Mammary epithelial cell (primary cell): ENCODE measurements around the gene NTPCR.

Experiments
- EZH2 ChIP-seq: IDR thresholded peaks from 2 replicates; pipeline ENCODE4 v1.6.1; 2012; ENCODE audit warnings: low read length, inconsistent platforms, borderline replicate concordance
- TF ChIP-seq, protein P1 (sequence below), 2 donors: IDR thresholded peaks in 1 of 2; conservative IDR thresholded peaks in 1 of 2; 2 replicates each; pipeline ENCODE4 v1.5.1; 2011 to 2012; ENCODE audit warnings: inconsistent platforms in 2 of 2, low read length in 2 of 2, mild to moderate bottlenecking in 2 of 2, control low read depth in 1 of 2, low read depth in 1 of 2; ENCODE audit not compliant: insufficient read depth in 1 of 2; ENCODE audit errors: extremely low read depth in 1 of 2

DNA sequence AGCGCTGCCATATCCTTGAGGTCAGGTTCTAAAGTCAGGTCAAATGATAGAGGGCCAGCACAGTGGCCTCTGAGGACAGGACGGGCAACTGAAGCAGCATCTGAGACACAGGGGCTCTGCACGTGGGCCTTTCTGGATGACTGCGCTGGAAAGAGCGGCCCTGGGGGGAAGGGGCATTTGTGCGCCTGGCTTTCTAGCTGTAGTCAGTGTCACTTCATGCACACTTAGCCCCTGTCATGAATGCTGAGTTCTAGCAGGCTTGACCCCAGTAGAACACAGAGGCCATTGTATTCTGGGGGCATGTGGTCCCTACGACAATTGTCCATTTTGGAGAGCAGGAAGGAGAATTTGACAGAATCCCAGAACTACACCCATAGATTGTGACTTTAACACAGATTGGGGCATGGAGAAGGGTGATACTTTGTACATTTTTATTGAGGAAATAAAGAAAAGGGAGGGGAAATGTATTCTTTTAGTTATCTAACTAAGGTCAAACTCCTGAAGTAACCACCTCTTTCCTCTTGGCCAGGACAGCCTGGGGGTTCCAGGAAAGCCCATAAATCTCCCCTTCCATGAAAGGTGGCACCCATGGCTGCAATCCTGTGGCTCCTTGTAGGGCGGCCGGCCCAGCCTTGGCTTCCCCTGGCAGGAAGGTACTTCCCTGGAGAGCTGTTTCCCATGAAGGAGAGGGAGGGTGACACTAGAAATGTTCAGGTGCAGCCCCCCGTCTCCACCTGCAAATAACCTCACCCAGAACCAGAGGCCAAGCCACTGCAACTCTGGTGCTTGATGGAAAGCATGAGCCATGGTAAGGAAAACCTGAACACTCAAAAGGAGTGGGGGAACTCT is 34.4 kb downstream of the NTPCR start:
- TF ChIP-seq, protein P1, sequence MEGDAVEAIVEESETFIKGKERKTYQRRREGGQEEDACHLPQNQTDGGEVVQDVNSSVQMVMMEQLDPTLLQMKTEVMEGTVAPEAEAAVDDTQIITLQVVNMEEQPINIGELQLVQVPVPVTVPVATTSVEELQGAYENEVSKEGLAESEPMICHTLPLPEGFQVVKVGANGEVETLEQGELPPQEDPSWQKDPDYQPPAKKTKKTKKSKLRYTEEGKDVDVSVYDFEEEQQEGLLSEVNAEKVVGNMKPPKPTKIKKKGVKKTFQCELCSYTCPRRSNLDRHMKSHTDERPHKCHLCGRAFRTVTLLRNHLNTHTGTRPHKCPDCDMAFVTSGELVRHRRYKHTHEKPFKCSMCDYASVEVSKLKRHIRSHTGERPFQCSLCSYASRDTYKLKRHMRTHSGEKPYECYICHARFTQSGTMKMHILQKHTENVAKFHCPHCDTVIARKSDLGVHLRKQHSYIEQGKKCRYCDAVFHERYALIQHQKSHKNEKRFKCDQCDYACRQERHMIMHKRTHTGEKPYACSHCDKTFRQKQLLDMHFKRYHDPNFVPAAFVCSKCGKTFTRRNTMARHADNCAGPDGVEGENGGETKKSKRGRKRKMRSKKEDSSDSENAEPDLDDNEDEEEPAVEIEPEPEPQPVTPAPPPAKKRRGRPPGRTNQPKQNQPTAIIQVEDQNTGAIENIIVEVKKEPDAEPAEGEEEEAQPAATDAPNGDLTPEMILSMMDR (conservative IDR thresholded peaks at IDR 0.05 in 1 of 2, IDR thresholded peaks at IDR 0.05 in 1 of 2; ENCODE audit: extremely low read depth in 1 of 2, insufficient read depth in 1 of 2, low read depth in 1 of 2, low read length in 2 of 2), result no peak
- TF ChIP-seq EZH2, result no peak
